Activated naive CD4-positive, alpha-beta T cell treated with anti-CD3 and anti-CD28 coated beads, Interleukin-2, amount 50 U/mL, for 24 hours (primary cell): ENCODE measurements around the gene LILRA6.
"Not testable (repeated sequence)": the region's sequence is repeated elsewhere in the genome, so short reads cannot be mapped to it uniquely, and the experiment has no call there.

Experiments used
- H3K27ac Mint-ChIP-seq: one replicate; pipeline ENCODE4 v1.8.0; 2021; ENCODE audit warnings: mild to moderate bottlenecking, mixed read lengths
- H3K27me3 Mint-ChIP-seq: one replicate; pipeline ENCODE4 v1.8.0; 2021; ENCODE audit warnings: mixed read lengths
- H3K36me3 Mint-ChIP-seq: one replicate; pipeline ENCODE4 v1.8.0; 2021; ENCODE audit warnings: mixed read lengths
- H3K4me1 Mint-ChIP-seq: one replicate; pipeline ENCODE4 v1.8.0; 2021; ENCODE audit warnings: mixed read lengths
- H3K4me3 Mint-ChIP-seq: one replicate; pipeline ENCODE4 v1.8.0; 2021; ENCODE audit warnings: mild to moderate bottlenecking, mixed read lengths
- H3K9me3 Mint-ChIP-seq: one replicate; pipeline ENCODE4 v1.8.0; 2021; ENCODE audit warnings: mixed read lengths

LILRA6 gene

DNA sequence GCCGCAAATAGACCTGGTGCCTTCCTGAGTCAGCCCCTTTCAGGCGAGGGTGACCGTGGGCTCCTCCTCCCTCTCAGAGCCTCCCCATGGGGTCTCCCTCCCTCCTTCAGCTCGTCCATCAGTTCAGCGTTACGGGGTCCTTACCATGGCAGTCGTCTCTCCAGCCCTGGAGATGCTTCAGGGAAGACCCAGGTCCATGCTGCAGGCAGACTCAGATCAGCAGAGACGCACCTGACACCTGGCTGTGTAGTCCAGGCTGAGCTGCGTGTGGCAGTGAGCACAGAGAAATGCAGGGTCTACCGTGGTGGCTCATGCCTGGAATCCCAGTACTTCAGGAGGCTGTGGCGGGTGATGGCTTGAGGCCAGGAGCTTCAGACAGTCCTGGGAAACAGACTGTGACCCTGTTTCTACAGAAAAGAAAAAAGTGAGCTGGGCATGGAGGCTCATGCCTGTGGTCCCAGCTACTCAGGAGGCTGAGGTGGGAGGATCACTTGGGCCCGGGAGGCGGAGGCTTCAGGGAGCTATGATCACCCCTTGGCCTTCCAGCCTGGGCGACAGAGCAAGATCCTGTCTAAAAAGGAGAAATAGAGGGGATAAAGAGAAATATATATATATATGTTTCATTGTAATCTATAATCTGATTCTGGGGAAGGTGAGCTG is 19.2 kb downstream of the LILRA6 start:
- not testable (repeated sequence) for H3K36me3 Mint-ChIP-seq, H3K9me3 Mint-ChIP-seq, H3K27me3 Mint-ChIP-seq, H3K4me3 Mint-ChIP-seq, H3K27ac Mint-ChIP-seq
- peaks cover 12% of the 10 kb centered on the region for H3K4me1 Mint-ChIP-seq

DNA sequence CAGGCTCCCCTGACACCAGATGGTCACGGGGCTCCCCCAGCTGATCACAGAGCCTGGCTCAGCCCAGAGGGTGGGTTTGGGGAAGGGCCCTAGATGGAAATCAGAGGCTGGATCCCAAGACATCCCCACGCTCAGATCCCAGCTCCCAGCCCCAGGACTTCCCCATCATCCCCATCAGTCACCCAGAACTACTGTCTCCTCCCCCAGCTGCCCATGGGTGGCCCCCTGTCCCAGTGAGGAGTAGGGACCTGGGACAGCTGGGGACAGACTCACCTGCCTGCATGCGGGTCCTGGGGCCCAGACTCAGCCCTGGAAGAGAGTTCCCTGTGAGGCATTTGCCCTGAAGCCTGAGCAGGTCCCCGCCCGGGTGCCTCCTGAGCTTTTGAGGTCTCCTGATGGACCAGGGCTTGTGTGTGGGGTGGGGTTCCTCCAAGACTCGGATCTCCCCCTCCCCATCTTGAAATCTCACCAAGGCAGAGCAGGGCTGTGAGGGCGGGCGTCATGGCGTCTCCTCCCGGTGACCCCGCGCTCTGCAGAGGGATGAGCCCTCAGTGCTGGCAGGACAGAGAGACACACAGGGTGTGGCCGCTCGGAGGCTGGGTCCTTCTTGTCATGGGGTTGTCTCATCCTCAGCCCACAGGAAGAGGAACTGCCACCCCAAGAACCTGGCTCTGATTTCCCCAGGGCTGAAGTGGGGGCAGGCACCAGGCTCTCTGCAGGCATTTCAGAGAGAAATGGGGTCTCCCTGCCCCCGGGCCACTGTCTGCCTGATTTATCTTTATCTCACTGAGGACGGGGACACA is 19.9 kb downstream of the LILRA6 start, which contains the start of gene LILRB3:
TSS of gene LILRB3 (minus strand) at position 534 of the 803 bp plus-strand sequence. CDS start at position 503, 31 bp downstream.
- peaks cover 12% of the 10 kb centered on the region for H3K4me1 Mint-ChIP-seq
- not testable (repeated sequence) for H3K4me3 Mint-ChIP-seq, H3K9me3 Mint-ChIP-seq, H3K27me3 Mint-ChIP-seq, H3K36me3 Mint-ChIP-seq, H3K27ac Mint-ChIP-seq

DNA sequence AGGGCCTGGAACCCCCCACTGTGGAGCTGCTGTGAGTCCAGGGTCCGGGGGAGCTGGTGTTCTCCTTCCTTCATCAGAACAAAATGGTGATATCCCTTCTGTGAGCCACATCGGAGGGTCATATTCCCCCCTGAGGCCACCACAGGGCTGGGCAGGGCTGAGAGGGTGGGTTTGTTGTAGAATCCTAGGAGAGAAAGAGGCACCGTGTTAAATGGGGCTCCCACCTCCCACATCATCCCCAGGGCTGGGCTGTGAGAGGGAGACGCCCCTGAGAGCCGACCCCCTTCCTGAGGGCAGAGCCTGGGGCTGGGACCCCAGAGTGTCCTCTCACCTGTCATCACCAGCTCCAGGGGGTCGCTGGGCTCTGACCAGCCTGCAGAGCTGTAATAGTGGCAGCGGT is 20.6 kb downstream of the LILRA6 start:
- H3K4me3 Mint-ChIP-seq, H3K9me3 Mint-ChIP-seq, H3K36me3 Mint-ChIP-seq, H3K27me3 Mint-ChIP-seq, H3K27ac Mint-ChIP-seq: not testable (repeated sequence)
- H3K4me1 Mint-ChIP-seq, result peaks cover 12% of the 10 kb centered on the region

DNA sequence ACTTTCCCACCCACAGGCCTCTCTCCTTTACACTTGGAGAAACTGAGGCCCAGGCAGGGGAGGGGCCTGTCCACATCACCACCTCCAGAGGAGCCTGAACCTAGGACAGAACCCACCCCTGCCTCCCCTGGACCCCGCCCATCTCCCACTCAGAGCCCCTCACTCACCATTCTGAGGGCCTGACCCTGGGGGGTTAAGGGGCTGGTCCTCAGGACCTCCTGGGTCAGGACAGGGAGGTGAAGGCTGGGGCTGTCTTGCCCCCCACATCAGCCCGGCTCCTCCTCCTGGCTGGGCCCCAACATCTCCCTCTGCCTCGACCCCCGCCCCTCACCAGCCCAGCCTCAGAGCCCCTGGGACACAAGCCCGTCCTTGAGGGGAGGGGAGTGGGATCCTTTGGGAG is 22.9 kb downstream of the LILRA6 start:
- peaks cover 12% of the 10 kb centered on the region for H3K4me1 Mint-ChIP-seq
- H3K36me3 Mint-ChIP-seq, H3K27me3 Mint-ChIP-seq, H3K9me3 Mint-ChIP-seq, H3K4me3 Mint-ChIP-seq, H3K27ac Mint-ChIP-seq: not testable (repeated sequence)

DNA sequence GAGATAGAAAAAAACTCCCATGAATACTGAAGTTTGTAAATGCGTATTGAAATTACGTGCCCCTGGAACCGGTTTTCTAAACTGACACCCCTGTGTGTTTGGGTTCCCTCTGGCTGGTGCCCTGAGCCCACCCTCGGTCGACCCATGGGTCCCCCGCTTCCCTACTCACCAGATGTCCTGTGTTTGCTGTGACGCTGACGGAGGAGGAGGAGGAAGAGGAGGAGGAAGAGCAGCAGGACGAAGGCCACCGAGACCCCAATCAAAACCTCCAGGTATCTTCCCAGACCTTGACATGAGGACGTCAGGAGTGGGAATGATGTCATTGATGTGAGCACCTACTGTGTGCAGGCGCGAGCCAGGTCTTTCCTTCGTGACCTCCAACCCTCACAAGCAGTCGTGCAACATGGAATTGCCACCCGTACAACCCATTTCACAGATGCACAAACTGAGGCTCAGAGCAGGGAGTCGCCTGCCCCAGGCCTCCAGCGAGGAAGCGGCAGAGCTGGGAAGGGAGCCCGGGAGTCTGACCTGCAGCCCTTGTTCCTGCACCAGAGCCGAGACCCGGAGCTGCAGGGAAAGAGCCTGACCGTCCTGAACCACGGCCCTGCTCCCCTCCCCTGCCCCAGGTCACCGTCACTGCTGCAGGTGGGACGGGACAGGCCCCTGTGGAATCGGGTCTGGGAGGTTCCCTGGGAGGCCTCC is 23.5 kb downstream of the LILRA6 start:
- Mint-ChIP-seq H3K4me1 (peaks cover 12% of the 10 kb centered on the region), H3K27ac (peak overlapping the region; percentile 35), H3K4me3 (no peak overlapping the region), H3K9me3 (no peaks in the 10 kb centered on the region), H3K36me3 (no peaks in the 10 kb centered on the region), H3K27me3 (no peaks in the 10 kb centered on the region)

DNA sequence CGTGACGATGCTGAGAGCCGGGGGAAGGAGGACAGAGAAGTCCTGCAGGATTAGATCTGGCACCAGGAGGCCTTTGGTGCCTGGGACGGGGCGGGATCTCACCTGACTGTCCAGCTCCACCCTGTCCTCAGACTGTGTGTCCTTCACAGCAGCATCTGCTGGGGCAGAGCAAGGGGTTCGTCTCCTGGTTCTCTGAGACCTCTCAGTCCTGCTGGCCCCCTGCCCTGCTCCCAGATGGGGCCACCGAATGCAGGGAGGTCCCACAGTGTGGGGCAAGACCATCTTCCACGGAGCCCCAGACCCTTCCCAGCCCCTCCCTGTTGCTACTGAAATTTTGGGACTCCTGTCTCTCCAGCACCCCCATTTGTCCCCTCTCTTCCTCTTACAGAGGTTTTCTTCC is 24.3 kb downstream of the LILRA6 start:
- H3K9me3 Mint-ChIP-seq, result no peaks in the 10 kb centered on the region
- H3K36me3 Mint-ChIP-seq, result no peaks in the 10 kb centered on the region
- H3K4me1 Mint-ChIP-seq, result peaks cover 7% of the 10 kb centered on the region
- no peak overlapping the region for H3K4me3 Mint-ChIP-seq
- H3K27me3 Mint-ChIP-seq, result no peaks in the 10 kb centered on the region
- no peak overlapping the region for H3K27ac Mint-ChIP-seq

DNA sequence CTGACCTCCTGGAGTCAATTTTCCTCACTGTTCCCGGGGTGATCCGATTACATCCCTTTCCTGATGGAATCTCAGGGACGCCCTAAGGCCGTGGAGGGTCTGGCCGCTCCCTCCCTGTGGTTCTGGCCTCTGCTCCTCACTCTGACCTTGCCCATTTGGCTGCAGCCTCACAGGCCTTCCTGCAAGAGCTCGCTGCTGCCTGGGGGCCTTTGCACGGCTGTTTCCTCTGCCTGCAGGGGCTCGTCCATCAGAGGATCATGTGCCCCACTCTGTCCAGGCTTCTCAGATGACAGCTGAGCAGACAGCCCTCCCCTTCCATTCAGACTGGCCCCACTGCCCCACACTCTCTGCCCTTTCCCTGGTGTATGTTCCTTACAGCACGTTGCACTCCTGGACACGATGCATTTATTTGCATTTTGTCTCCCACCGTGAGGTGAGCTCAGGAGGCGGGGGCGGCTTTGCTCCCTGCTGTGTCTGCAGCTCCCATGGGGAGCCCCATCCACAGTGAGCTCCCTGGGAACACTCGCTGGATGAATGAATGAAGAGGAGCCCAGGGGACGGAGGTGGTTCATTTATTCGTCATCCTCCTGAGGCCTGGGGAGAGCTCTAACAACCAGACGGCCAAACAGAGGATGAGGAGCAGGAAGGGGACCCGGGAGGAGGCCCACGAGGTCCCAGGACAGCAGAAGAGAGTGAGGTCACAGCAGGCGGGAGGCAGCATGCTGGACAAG is 24.9 kb downstream of the LILRA6 start:
- H3K27ac Mint-ChIP-seq, H3K4me3 Mint-ChIP-seq, H3K9me3 Mint-ChIP-seq, H3K36me3 Mint-ChIP-seq, H3K4me1 Mint-ChIP-seq, H3K27me3 Mint-ChIP-seq: not testable (repeated sequence)

DNA sequence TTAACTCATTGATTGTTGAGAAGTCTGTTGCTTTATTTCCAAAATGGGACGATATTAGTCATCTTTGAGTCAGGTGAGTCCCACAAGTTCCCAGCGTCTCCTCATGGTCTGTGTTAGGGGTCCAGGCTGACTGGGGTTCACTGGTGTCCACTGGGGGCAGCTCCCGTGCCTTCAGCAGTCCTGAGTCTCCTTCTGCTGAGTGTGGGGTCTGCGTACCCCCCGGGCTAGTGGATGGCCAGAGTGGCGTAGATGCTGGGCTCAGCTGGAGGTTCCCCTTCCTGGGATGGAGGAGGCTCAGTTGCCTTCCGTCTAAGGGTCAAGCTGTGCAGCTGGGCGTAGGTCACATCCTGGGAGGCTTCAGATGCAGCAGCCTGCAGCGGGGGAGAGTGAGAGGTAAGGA is 25.7 kb downstream of the LILRA6 start:
- Mint-ChIP-seq H3K4me1 (no peaks in the 10 kb centered on the region), H3K27ac (no peak overlapping the region), H3K27me3 (no peaks in the 10 kb centered on the region), H3K36me3 (no peaks in the 10 kb centered on the region), H3K9me3 (no peaks in the 10 kb centered on the region), H3K4me3 (no peak overlapping the region)

DNA sequence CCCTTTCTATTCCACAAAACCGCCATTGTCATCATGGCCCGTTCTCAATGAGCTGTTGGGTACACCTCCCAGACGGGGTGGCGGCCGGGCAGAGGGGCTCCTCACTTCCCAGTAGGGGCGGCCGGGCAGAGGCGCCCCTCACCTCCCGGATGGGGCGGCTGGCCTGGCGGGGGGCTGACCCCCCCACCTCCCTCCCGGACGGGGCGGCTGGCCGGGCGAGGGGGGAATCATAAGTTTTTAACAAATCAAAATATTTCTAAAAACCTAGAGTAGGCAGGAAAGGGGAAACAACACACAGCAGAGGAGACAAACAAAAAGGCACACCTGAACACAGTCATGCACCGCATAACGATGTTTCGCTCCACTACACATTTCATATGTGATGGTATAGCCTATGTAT is 27.9 kb downstream of the LILRA6 start:
- peaks cover 16% of the 10 kb centered on the region for H3K4me1 Mint-ChIP-seq
- not testable (repeated sequence) for H3K27ac Mint-ChIP-seq, H3K27me3 Mint-ChIP-seq, H3K9me3 Mint-ChIP-seq, H3K4me3 Mint-ChIP-seq, H3K36me3 Mint-ChIP-seq

DNA sequence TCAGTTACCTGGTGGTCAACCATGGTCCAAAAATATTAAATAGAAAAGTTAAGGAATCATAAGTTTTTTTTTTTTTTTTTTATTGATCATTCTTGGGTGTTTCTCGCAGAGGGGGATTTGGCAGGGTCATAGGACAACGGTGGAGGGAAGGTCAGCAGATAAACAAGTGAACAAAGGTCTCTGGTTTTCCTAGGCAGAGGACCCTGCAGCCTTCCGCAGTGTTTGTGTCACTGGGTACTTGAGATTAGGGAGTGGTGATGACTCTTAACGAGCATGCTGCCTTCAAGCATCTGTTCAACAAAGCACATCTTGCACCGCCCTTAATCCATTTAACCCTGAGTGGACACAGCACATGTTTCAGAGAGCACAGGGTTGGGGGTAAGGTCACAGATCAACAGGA is 28.4 kb downstream of the LILRA6 start:
- H3K36me3 Mint-ChIP-seq, H3K4me3 Mint-ChIP-seq, H3K27ac Mint-ChIP-seq, H3K9me3 Mint-ChIP-seq, H3K27me3 Mint-ChIP-seq: not testable (repeated sequence)
- H3K4me1 Mint-ChIP-seq, result peaks cover 20% of the 10 kb centered on the region

DNA sequence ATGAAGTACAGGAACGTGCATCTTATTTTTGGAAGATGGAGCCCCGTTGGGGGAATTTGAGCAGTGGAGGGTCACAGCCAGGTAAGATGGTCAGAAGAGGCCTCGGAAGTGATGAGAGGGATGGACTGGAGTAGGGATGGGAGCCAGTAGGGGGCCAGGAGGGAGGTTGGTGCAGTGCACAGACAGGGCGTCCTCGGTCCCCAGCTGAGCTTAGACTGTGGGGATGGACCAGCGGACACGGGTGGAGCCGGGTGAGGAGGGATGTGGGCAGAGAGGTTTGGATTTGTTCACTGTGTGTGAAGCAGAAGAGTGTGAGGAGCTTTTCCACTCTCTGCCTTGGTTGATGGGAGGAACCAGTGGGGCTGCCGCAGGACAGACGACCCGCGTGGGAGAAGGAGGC is 31.4 kb downstream of the LILRA6 start:
- H3K4me3 Mint-ChIP-seq, result peak overlapping the region; percentile 9
- no peaks in the 10 kb centered on the region for H3K9me3 Mint-ChIP-seq
- no peaks in the 10 kb centered on the region for H3K27me3 Mint-ChIP-seq
- peaks cover 50% of the 10 kb centered on the region for H3K4me1 Mint-ChIP-seq
- H3K36me3 Mint-ChIP-seq, result peaks cover 16% of the 10 kb centered on the region
- H3K27ac Mint-ChIP-seq, result peak overlapping the region; percentile 59

DNA sequence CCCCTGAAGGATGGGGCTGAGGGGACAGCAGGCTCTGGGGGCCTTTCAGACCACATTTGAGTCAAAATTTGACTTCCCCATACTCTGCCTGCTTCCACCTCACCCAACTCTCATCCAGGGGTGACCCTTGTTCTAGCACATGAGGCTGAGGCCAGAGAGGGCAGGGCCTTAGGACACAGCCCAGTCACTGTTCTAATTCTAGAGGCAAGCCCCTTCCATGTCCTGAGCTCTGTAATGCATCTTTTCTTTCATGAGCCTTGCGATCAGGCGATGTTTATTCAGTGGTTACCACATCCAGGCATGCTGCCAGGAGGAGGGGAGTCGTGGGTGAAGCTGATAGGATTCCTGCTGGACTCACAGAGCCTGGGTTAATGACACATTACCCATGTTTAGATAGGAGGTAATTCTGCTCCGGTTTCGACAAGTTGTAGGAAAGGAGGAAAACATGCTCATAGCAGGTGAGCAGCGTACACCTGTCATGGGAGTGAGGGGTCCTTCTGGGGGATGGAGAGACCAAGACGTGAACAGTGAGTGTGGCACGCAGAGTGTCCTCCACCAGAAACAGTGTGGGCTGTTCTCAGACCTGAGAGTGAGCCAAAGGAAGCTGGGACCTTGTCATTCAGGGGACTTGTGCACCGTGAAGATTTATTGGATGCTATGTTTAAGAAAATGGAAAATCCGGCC is 32.6 kb downstream of the LILRA6 start:
- peak overlapping the region; percentile 30 for H3K4me3 Mint-ChIP-seq
- H3K9me3 Mint-ChIP-seq, result no peaks in the 10 kb centered on the region
- peak overlapping the region; percentile 8 for H3K27ac Mint-ChIP-seq
- no peaks in the 10 kb centered on the region for H3K27me3 Mint-ChIP-seq
- H3K36me3 Mint-ChIP-seq, result peaks cover 21% of the 10 kb centered on the region
- H3K4me1 Mint-ChIP-seq, result peaks cover 63% of the 10 kb centered on the region

DNA sequence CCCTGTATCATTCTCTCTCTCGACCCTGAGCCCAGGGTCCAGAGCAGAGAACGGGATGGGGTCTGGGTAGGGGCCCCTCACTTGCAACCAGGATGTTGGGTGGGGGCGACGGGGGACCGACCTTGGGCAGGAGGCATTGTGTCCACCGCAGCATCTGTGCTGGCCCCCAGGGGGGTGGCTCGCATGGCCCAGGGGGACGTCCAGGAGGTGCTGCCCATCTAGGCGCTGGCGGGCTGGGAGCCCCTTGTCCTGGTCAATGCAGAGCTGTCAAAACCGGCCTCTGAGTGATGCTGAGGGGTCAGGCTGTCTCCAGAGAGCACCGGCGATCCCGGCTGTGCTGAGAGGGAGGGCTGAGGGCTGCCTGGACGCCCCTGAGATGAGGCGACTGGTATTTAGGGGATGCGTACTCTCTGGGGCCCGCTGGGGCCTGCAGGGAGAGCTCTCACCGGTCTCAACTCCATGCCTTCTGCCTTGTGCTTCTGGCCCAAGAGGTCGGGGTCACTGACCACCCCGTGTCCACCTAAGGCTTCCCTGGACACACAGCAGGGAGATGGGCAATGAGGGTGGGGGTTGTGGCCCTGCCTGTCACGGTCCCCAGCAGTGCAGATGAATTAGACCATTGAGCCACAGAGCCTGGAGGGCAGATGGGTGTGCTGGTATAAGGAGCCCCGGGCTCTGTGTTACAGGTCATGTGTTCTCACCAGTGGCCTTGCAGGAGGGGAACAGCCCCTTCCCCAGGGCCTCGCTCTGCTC is 33.4 kb downstream of the LILRA6 start:
- Mint-ChIP-seq H3K4me1 (peaks cover 70% of the 10 kb centered on the region), H3K27ac (no peak overlapping the region), H3K4me3 (no peak overlapping the region), H3K36me3 (peaks cover 25% of the 10 kb centered on the region), H3K27me3 (no peaks in the 10 kb centered on the region), H3K9me3 (no peaks in the 10 kb centered on the region)

DNA sequence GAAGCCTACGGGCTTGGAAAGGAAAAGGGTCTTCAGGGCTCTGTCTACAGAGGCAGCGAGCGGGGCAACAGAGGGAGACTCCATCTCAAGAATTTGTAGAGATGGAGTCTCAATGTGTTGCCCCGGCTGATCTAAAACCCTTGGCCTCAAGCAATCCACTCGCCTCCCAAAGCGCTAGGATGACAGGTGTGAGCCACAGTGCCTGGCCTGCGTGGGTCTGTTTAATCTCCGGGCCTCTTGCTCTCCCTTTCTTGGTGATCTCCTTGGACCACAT is 33.9 kb downstream of the LILRA6 start:
- H3K27me3 Mint-ChIP-seq, result no peaks in the 10 kb centered on the region
- peaks cover 25% of the 10 kb centered on the region for H3K36me3 Mint-ChIP-seq
- H3K4me1 Mint-ChIP-seq, result peaks cover 74% of the 10 kb centered on the region
- peak overlapping the region; percentile 85 for H3K27ac Mint-ChIP-seq
- peak overlapping the region; percentile 81 for H3K4me3 Mint-ChIP-seq
- H3K9me3 Mint-ChIP-seq, result no peaks in the 10 kb centered on the region
